VCaP (cell line): ENCODE measurements around the gene CXCL3.

Source experiments
- H3K27ac ChIP-seq: fragments of 450-650 bp; 2 replicates; pipeline ENCODE4 v1.5.1; 2017
- CTCF ChIP-seq: fragments of 450-650 bp; conservative IDR thresholded peaks from 2 replicates; pipeline ENCODE4 v1.5.1; 2017; ENCODE audit warnings: mild to moderate bottlenecking, moderate library complexity

CXCL3 gene

GRCh38 chr4:74061430-74061829, 22.9 kb upstream of the CXCL3 start:
- TF ChIP-seq CTCF: no peak
- H3K27ac ChIP-seq: no peak overlapping the region

DNA sequence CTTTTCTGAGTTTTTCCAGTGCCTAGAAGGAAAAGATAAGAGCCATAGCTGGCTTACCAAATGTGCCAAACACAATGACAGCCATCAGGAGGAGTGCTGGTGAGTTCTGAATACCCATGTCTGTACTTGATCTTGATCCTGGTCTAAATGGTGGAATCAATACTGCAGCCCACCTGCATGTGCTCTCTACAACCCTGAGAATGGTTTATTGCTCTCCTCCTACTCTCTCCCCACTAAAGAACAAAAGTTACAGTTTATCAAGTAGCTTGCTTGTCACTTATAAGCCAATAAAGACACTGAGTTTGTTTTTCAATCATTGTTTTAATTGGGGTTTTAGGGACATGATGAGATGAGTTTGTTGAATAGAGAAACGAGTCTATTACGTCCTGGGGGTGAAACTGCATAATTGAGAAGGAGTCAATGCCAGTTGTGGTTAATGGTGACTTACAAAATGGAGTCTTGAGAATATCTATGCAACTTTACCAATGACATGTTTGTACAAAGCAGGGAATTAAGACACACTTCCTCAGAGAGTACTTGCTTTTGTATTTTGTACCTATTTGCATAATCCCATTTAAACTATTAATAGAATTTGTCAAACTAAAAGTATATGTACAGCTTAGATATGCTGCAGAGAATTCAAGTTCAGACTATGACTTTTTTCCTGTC, 20.8 kb upstream of the CXCL3 start:
- TF ChIP-seq CTCF: no peak
- no peak overlapping the region for H3K27ac ChIP-seq

DNA sequence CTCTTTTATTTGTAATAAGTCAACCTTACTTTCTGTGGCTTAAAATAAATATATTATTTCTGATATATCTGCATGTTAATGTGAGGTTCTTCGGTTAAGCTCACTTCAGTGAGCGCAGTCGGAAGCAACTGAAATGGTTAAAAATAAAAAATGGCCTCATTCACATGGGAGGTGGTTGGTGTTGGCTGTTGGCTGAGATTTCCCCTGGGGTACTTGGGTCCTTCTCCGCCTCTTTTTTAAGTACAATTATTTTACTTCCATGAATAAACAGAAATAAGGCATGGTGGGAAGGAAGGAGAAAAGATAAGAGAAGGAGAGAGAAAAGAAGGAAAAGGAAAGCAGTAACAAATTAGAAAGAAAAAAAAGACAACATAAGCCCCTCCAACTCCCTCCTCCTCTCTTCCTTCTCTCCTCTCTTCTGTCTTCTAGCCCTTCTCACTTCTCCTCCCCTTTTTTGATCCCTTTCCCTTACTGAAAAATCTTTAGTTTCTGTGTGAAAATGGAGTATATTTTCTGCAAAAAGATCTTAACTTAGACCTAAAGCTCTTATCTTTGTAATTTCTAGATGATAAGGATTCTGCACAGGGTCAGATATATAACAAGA, 19.7 kb upstream of the CXCL3 start:
- H3K27ac ChIP-seq: no peak overlapping the region
- no peak for TF ChIP-seq CTCF

DNA sequence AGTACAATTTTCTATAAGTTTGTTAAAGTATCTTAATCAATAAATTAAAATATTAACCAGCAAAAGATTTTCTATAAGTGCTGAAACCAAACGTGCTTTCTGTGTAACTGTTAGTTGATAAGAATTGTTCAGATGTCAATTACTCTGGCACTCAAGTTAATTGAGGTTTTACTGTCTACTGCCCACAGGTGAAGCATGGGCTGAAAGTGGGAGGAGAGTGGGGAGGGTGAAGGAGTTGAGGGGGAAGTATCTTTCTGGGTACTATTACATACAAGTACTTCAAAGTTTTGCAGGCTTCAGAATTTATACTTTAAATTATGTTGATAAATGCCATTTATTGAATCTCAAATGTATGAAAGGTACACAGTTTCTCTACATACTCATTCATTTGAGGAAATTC, 19.1 kb upstream of the CXCL3 start:
- TF ChIP-seq CTCF: no peak
- H3K27ac ChIP-seq: no peak overlapping the region

GRCh38 chr4:74056858-74057562, 18.5 kb upstream of the CXCL3 start:
- no peak for TF ChIP-seq CTCF
- H3K27ac ChIP-seq: no peak overlapping the region

GRCh38 chr4:74056114-74056857, 17.8 kb upstream of the CXCL3 start:
- H3K27ac ChIP-seq: no peak overlapping the region; the same call in 1 of the 2 replicates
- no peak for TF ChIP-seq CTCF

- no peak overlapping the region; the same call in 1 of the 2 replicates for H3K27ac ChIP-seq
- no peak for TF ChIP-seq CTCF
Measured at GRCh38 chr4:74055498-74055897, 17.0 kb upstream of the CXCL3 start.
